ENCODE measurements around the gene TP53TG5. TPM values are rescaled to one million over a fixed set of nuclear protein-coding genes. Genes with fewer than 3 reads are reported as not detected.
"Not testable (repeated sequence)": the region's sequence is repeated elsewhere in the genome, so short reads cannot be mapped to it uniquely, and the experiment has no call there.

The TP53TG5 gene
- total RNA-seq, 3 donors from 2014 or later, result 1.3 TPM; not detected in 2

GRCh38 chr20:45354423-45355208 is 23.5 kb downstream of the TP53TG5 start:
- intact Hi-C loops (cut with DNase I; ENCODE audit: low total_unique reads), result no loop called here
- H3K4me1 ChIP-seq, result peaks cover 3 to 17% of the 10 kb centered on the region in 2 donors

GRCh38 chr20:45353746-45354145 is 24.4 kb downstream of the TP53TG5 start:
- intact Hi-C loops (cut with DNase I; ENCODE audit: low total_unique reads), result no loop called here
- no peak overlapping the region for H3K27ac ChIP-seq
- H3K27me3 ChIP-seq, result no peaks in the 10 kb centered on the region
- peaks cover 0 to 16% of the 10 kb centered on the region in 2 donors for H3K4me1 ChIP-seq
- no peak overlapping the region for H3K4me3 ChIP-seq
- no peak for TF ChIP-seq CTCF (IDR thresholded peaks at IDR 0.05)
- no peak for TF ChIP-seq POLR2A (IDR thresholded peaks at IDR 0.05)
- no peak for TF ChIP-seq POLR2AphosphoS5 (IDR thresholded peaks at IDR 0.05)
- no peak for DNase-seq (ENCODE audit: low spot score in 2 of 2)
- H3K9me3 ChIP-seq, result no peaks in the 10 kb centered on the region
- no peaks in the 10 kb centered on the region for H3K36me3 ChIP-seq

More at GRCh38 chr20:45354423-45355208, 23.5 kb downstream of the TP53TG5 start:
- Histone ChIP-seq H3K27me3 (no peaks in the 10 kb centered on the region), H3K36me3 (no peaks in the 10 kb centered on the region), H3K27ac (peak overlapping the region; percentile 6 to 30), H3K4me3 (no peak overlapping the region), H3K9me3 (no peaks in the 10 kb centered on the region)
- TF ChIP-seq POLR2AphosphoS5 (IDR thresholded peaks at IDR 0.05) (no peak), CTCF (IDR thresholded peaks at IDR 0.05) (no peak), POLR2A (IDR thresholded peaks at IDR 0.05) (no peak)
- DNase-seq (ENCODE audit: low spot score in 2 of 2), result no peak

- intact Hi-C loops (cut with DNase I; ENCODE audit: low total_unique reads), result no loop called here
- Histone ChIP-seq H3K4me3 (no peak overlapping the region), H3K9me3 (no peaks in the 10 kb centered on the region), H3K27me3 (no peaks in the 10 kb centered on the region), H3K27ac (no peak overlapping the region), H3K36me3 (no peaks in the 10 kb centered on the region), H3K4me1 (peaks cover 0 to 6% of the 10 kb centered on the region in 2 donors)
- no peak for DNase-seq (ENCODE audit: low spot score in 2 of 2)
- TF ChIP-seq CTCF (IDR thresholded peaks at IDR 0.05) (no peak), POLR2A (IDR thresholded peaks at IDR 0.05) (no peak), POLR2AphosphoS5 (IDR thresholded peaks at IDR 0.05) (no peak)
Observed at GRCh38 chr20:45352729-45353128, 25.4 kb downstream of the TP53TG5 start.

- H3K9me3 ChIP-seq; H3K36me3 ChIP-seq; H3K4me1 ChIP-seq; H3K27me3 ChIP-seq; H3K27ac ChIP-seq; H3K4me3 ChIP-seq; intact Hi-C loops (cut with DNase I; ENCODE audit: low total_unique reads); DNase-seq (ENCODE audit: low spot score in 2 of 2): not testable (repeated sequence)
Observed at GRCh38 chr20:45350795-45351194, 27.3 kb downstream of the TP53TG5 start.

GRCh38 chr20:45350217-45350616 is 27.9 kb downstream of the TP53TG5 start:
- Histone ChIP-seq H3K4me1 (peaks cover 3% of the 10 kb centered on the region in 2 donors), H3K4me3 (no peak overlapping the region), H3K9me3 (no peaks in the 10 kb centered on the region), H3K27ac (no peak overlapping the region), H3K36me3 (no peaks in the 10 kb centered on the region), H3K27me3 (no peaks in the 10 kb centered on the region)
- DNase-seq (ENCODE audit: low spot score in 2 of 2), result no peak
- intact Hi-C loops (cut with DNase I; ENCODE audit: low total_unique reads), result no loop called here
- TF ChIP-seq POLR2A (IDR thresholded peaks at IDR 0.05) (no peak), POLR2AphosphoS5 (IDR thresholded peaks at IDR 0.05) (no peak)

All from breast epithelium (tissue), 4 donors.